Ramos (cell line): ENCODE results near the gene NPTXR.

Source experiments
- in situ Hi-C: fragments of 300-500 bp; cut with MboI; formaldehyde crosslinking; loops from one replicate; pipeline ENCODE4 v1.14.3; 2022; ENCODE audit warnings: low sequenced_read_pairs; ENCODE audit not compliant: unreplicated experiment

The NPTXR gene

GRCh38 chr22:38834215-38834953, 9.4 kb downstream of the NPTXR start:
- in situ Hi-C loops = loop anchor here (5.0 kb wide), 1 partner anchor 47 kb away; no protein-coding TSS in a partner anchor

GRCh38 chr22:38833061-38833460, 10.8 kb downstream of the NPTXR start:
- in situ Hi-C loops = loop anchor here (5.0 kb wide), 1 partner anchor 46 kb away; no protein-coding TSS in a partner anchor

- in situ Hi-C loops = loop anchor here (5.0 kb wide), 1 partner anchor 45 kb away; no protein-coding TSS in a partner anchor
These were observed 11.5 kb downstream of the NPTXR start for GRCh38 chr22:38832005-38832978.

- in situ Hi-C loops = loop anchor here (5.0 kb wide), 1 partner anchor 44 kb away; no protein-coding TSS in a partner anchor
These were observed 12.5 kb downstream of the NPTXR start for GRCh38 chr22:38831166-38831945.

GRCh38 chr22:38830845-38831108, 13.1 kb downstream of the NPTXR start:
- in situ Hi-C loops = loop anchor here (5.0 kb wide), 1 partner anchor 43 kb away; no protein-coding TSS in a partner anchor

- in situ Hi-C loops = loop anchor here (5.0 kb wide), 1 partner anchor 43 kb away; no protein-coding TSS in a partner anchor
These were observed 13.6 kb downstream of the NPTXR start for GRCh38 chr22:38830026-38830844.

GRCh38 chr22:38829485-38829884, 14.3 kb downstream of the NPTXR start:
- in situ Hi-C loops = no loop called here

- in situ Hi-C loops = no loop called here
These were observed 15.1 kb downstream of the NPTXR start for GRCh38 chr22:38828616-38829205.

GRCh38 chr22:38828191-38828590, 15.6 kb downstream of the NPTXR start:
- in situ Hi-C loops = no loop called here

- in situ Hi-C loops = no loop called here
These were observed 16.3 kb downstream of the NPTXR start for GRCh38 chr22:38827510-38827909.

GRCh38 chr22:38826801-38827200, 17.0 kb downstream of the NPTXR start:
- in situ Hi-C loops = no loop called here

GRCh38 chr22:38826386-38826785, 17.4 kb downstream of the NPTXR start:
- in situ Hi-C loops = no loop called here

GRCh38 chr22:38824585-38824984, 19.2 kb downstream of the NPTXR start:
- in situ Hi-C loops = no loop called here

GRCh38 chr22:38823637-38824036, 20.2 kb downstream of the NPTXR start:
- in situ Hi-C loops = no loop called here

GRCh38 chr22:38823076-38823475, 20.8 kb downstream of the NPTXR start:
- in situ Hi-C loops = no loop called here

GRCh38 chr22:38820020-38820419, 23.8 kb downstream of the NPTXR start:
- in situ Hi-C loops = no loop called here

- in situ Hi-C loops = no loop called here
These were observed 24.4 kb downstream of the NPTXR start for GRCh38 chr22:38819387-38819940.

- in situ Hi-C loops = no loop called here
These were observed 26.6 kb downstream of the NPTXR start for GRCh38 chr22:38817196-38817595.

GRCh38 chr22:38815842-38816241, 28.0 kb downstream of the NPTXR start:
- in situ Hi-C loops = no loop called here
